HG02763 (cell line): Measurements from ENCODE around the gene SLC37A2.

Source experiments
- ATAC-seq: cut with Tn5 transposase; IDR thresholded peaks from one replicate; pipeline ENCODE4 v1.9.1; 2021; ENCODE audit warnings: mild to moderate bottlenecking, moderate library complexity; ENCODE audit not compliant: unreplicated experiment

The SLC37A2 gene

DNA sequence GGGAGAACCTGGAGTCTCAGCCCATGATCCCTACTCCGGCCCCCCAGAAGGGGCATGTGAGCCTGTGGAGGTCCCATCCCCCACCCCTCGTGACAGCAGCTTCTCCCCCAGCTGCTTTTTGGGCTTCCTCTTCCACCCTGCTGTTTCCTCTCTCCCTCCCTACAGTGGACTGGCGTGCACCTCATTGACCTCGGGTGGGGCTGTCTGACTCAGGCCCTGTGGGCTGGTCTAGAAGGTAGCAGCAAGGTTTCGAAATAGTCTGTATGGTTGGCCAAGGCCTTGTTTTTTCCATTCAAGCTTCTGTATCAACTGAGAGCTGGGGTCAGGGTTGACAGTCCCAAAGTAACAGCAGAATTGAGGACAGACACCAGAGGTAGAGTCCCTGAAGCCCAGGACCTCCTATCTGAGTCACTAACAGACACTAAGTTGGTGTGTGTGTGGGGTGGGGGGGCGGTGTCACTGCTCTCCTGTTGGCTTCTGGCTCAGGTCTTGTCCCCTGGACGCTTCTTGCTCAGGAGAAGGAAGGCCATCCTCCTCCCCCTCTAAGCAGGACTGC, 7.7 kb downstream of the SLC37A2 start:
- peak; percentile 61 for ATAC-seq

DNA sequence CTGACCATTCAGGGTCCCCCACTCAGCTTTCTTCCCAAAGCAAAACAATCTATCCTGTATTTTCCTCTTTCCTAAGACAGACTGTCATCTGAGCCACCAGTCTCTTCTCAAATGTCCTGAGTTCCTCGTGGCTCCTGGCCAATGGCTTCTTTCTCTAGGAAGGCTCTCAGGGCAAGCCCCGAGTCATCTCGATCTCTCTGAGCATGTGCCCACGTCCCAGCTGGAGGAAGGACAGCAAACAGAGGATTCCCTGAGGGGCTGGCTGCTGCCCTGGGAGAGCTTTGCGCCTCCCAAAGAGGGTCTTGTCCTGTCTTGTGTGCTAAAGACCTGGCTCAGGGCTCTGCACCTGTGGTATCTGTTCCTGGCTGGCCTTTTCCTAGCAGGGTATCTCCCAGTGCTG, 8.3 kb downstream of the SLC37A2 start:
- ATAC-seq = no peak

DNA sequence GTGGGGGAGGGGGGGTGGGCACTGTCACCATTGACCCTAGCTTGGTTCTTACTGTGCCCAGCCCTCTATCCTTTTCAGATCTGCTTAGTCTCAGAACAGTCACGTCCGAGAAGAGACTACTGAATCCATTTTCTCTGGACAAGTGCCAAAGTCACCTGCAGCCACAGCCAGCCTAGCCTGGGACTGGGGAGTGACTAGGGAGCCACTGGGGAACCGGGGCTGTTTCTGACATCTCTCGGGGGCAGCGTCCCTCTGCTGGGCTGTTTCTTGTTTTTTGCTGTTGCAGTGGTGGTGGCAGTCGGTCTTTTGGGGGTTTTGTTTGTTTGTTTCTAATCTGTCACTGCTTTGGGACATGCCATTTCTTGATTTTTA, 8.7 kb downstream of the SLC37A2 start:
- ATAC-seq = no peak

DNA sequence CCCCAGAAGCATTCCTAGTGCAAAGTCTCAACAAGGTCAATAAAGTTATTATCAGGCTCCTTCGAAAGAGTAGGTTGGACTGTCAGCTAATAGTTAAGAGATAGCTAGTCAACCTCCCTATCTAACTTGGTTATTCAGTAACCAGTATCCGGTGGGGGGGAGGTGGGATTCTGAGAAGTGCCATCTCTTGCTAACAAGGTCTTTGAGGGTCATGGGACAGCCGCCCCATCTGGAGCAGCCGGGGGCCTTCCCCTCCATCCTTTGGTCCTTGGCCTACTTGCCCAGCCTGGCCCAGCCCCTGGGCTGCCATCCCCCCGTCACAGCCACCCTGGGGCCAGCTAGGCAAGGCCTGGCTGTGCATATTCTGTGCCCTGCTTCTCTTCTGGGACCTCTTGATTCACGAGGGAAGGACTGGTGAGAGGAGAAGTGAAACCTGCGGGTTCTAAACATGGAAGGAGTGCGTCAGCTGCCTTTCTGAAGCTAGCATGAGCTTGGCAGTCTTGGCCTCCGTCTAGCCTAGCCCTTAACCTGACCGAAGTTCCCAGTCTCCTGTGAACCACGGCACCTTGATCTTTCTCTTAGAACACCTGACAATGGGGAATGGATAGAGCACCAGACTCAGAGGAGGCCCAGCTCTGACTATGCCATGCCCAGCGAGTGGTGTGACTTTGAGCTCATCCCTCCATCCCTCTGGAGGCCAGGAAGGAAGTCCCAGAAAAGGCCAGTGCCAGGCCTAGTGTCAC, 9.3 kb downstream of the SLC37A2 start:
- ATAC-seq = peak; percentile 77

DNA sequence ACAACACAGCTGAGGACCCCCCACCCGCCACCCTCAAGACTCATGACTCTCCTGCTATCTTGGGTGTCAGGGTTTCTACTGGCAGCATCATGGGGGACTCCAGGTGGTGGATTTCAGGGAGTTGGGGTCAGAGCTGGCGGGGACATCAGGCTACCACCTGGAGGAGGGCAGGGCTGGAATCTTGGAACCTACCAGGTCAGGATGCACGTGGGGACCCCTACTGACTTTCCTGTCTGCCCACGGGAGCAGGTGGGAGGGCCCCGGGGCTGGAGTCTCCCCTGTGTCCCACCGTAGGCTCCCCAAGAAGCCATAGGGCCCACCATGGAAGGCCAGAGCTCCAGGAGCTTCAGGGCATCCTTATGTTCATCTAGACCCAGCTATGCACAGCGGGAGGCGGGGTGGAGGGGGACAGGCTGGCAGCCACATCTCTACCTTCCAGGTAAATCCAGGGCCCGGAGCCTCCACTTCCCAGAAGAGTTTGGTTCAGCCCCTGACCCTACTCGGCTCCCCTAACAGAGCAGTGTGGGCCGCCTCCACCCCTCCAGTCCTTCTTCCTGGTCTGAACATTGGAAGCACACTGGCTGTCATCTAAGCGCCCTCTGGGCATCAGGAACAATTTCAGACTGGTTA, 10.0 kb downstream of the SLC37A2 start:
- ATAC-seq = no peak

DNA sequence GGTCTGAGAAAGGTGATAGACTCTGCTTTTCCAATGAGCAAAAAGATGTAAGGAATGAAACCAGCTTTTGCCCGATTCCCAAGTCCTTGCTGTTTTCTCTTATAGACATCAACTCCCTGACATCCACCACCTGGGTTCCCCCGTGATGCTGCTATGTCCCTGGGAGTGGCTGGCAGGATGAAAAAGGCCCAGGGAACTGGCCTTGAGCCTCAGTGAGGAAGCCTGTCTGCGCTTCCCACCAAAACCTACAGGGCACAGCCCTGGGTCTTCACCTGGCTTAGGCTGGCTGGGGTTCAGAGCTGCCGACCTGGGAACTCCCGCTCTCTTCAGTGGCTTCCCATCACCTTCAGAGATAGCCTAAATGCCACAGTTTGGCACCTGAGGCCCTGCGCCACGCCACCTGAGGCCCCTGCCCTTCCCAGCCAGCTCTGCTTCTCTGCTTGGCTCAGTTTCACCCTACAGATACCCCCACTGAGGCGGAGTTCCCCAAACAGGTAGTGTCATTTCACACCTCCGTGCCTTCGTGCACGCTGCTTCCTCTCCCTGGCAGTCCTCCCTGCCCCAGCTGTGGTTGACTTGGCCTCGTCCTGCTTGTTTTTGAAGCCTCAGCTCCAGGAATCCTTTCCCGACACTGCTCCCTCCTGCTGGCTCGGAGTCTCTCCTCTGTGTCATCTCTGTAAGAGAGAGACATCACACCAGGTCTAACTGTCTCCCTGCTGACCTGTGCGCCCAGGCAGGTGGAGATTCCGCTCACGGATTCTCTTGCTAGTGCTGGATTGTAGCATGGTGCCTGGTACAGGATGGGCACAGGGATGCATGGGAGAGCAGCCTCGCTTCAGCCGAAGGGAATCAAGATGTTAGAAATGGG, 10.7 kb downstream of the SLC37A2 start:
- no peak for ATAC-seq

DNA sequence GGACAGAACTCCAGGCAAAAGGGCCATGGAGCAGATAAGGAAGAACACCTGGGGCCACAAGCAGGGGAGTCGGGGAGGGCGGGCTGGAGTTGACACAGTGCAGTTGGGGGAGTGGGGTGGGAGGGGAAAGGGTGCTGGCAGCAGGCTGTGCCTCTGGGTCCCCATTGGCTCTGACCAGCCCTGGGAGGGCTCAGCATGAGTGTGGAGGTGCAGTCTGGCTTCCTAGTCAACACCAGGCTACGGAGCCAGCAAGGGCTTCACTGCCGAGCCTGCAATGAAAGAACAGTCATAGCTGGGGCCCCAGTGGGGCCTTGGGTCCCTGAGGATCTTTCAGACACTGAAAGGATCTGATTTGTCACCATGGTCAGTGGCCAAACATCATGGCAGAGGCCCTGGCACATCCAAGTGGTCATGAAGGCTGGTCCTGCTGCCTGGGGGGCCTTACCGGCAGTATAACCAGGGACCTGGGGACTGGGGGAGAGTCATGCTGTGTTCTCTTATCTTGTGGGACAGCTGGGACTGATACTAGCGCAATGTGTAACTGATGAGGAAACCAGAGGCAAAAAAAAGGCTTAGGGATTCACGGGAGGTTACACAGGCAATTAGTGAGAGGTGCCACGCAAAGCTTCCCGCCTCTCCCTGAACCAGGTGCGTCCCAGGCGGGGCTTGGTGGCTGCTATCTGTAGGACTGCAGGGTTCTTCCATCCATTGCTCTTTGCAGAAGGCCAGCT, 11.6 kb downstream of the SLC37A2 start:
- ATAC-seq = no peak

DNA sequence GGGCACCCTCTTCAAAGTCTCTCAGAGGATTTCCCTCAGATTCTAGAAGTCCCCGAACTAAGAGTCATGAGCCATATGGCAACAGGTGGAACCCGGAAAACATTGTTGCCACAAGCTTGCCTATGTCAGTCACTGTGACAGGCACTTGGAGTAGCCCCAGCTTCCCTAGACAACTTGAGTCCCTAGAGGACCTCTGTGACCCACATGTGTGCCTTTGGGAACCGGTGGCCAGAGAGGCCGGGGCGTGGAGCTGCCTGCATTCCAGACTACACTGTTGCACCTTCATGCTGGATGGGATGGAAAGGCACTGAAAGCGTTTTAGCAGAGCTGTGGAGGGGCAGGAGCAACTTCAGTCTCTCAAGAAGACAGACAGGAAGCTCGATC, 12.1 kb downstream of the SLC37A2 start:
- ATAC-seq = no peak

DNA sequence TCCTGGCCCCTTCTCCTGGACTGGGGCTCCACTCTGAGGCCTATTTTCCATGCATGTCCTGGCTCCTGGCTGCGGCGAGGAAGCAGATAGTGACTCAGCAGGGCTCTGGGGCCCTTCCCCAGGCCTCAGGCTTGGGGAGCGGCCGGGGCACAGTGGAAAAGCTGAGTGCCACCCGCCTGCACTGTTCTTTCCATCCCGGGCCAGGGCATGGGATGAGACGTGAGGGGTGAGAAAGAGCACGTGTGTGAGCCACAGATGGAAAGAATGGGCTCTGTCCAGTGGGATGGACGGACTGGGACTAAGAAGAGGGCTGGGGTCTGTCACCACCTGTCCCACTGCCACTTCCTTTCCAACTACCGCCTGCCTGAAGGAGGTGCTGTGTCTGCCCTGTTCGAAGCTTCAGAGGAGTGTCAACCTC, 12.8 kb downstream of the SLC37A2 start:
- no peak for ATAC-seq

DNA sequence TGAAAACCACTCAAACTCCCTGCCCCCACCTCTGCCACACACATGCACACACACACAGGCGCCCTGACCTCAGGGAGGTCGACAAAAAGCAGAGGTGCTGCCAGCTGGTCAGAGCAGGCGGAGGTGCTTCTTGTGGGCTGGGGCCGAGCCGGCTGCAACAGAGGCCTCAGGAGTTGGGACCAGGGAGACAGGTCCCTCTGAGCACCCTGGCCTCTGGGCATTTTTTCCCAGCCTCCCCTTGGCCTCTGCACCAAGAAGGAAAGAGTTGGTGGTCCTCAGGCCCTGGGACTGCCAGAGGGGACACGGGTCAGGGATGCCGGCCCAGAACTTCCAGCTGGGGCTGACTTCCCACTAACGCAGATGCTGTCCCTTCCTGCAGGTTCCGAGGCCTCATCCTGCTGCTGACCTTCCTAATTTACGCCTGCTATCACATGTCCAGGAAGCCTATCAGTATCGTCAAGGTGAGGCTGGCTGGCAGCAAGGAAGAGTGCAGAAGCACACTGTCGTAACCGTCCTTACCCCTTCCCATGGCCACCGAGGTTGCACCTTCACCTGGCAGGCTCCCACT, 13.4 kb downstream of the SLC37A2 start:
- no peak for ATAC-seq

DNA sequence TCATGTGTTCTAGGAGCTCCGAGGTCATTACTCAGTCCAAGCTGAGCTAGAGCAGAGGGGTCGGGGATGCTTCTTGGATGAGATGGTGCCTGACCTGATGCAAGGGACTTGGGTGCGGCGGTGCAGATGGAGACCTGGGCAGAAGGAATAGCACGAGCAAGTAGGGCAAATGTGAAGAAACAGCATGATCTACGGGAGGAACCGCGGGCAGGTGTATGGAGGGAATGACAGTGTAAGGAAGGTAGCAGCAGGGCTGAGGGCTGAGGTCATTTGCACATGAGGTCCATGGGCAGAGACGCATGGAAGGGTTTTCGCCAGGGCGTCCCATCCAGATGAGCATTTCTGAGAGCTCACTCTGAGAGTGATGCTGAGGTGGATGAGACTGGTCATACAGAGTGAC, 14.9 kb downstream of the SLC37A2 start:
- ATAC-seq = no peak

DNA sequence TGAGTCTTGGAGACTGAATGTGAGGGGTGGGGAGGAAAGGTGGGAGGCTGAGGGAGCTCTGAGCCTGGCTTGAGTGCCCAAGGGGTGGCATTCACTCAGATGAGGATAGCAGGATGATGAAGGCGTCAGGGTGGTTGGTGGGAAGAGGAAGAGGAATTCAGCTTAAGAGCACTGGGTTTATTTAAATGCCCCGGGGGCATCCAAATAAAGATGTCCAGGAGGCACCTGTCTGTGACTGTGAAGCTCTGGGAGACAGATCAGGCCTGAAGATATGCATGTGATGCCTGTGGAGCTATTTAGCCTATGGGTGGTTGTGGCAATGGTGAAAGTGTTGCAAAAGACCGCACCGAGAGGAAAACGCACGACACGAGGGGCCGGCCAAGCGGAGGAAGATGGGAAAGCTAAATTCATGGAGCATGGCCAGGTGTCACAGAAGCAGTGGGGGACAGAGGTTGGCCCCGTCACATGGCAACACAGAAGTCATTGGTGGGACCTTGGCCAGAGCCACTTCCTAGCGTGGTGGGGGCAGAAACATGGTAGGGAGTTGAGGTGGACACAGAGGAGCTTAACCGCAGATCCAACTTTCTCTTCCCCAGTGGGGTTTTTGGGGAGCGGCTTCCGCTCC, 15.5 kb downstream of the SLC37A2 start:
- ATAC-seq = no peak

DNA sequence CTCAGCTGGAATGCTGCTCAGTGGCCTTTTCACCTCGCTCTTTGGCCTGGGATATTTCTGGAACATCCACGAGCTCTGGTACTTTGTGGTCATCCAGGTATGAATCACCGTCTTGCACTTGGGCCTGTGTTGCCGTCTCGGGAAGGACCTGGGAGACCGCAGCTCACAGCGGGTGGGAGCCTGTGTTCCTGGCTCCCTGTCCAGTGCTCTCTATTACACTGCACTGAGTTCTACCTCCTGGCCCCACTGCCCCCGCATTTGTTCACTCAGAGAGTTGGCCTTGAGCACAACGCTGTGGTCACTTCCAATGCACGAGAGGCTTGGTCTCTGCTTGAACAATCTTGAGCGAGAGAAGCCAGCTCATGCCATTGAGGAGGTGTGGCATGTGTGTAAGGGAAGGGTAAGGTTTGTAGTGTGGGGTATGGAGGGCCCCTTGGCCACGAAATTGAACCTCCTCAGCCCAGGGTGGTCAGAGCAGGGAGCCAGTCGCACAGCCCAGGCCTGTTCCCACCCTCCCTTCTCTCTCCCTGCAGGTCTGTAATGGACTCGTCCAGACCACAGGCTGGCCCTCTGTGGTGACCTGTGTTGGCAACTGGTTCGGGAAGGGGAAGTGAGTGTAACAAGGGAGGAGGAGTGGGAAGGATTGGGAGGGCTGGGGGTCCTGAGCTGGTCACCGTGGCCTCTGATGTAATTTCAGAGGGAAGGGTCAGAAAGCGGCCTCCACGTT, 16.2 kb downstream of the SLC37A2 start:
- ATAC-seq = no peak

DNA sequence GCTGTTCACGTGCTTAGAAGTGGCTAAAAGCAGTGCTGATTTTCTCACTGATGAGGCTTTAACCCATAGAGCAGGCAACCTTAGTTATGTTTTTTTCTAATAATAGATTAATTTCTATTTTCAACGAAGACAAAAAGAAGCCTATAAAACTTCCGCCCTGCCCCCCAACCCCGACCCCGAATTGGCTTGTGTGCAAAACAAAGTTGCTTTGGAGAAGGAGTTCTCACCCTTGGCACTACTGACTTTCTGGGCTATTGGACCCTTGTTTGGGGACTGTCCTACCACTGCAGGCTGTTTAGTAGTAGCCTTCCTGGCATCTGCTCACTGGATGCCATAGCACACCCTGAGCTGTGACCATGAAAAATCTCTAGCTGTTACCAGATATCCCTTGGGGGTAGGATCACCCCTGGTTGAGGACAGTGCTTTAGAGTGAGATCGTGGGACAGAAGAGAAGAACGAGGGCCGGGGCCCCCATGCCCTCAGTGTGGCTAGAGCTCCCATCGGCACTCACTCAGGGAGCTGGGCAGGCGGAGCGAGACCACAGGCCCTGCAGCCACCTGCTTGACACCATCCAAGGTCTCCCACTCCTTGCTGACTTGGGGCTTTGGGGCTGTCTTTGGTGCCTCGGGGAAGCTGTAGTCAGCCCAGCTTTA, 16.9 kb downstream of the SLC37A2 start:
- ATAC-seq = no peak

DNA sequence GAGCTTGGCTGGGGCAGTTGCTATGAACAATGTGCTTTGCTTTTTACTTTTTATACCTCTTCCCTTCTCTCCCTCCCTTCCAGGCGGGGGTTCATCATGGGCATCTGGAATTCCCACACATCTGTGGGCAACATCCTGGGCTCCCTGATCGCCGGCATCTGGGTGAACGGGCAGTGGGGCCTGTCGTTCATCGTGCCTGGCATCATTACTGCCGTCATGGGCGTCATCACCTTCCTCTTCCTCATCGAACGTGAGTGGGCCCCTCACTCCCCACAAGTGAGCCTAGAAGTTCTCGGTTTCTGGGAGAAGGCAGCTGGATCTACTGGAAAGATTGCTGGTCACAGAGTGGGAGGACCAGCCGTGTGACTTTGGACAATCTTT, 17.4 kb downstream of the SLC37A2 start:
- ATAC-seq = no peak

DNA sequence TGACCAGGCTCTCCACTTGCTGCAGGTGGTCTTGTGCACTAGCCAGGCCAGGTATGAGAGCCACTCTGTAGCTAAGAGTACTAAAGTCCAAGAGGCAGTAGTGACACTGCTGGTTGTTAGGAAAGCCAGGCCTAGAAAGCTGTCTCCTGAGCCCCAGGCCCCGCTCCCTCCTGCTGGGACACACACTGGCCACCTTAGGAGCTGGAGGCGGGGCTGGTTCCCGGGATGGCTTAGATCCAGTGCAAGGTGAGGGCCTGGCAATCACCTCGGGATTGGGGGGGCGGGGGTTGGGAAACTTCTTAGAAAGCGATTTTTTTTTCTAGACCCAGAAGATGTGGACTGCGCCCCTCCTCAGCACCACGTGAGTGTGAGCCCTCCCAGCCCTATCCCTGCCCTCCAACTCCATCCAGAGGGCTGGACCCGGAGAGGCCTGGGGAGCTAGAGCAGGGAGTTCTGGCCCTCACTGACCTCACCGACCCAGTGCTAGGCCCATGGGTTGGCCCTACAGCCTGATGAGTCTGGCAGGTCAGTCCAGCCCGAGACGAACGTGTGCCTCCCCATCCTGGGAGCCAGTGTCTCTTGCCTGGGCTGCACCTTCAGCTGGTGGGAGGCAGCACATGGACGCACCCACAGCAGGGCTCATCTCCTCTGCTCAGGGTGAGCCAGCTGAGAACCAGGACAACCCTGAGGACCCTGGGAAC, 18.1 kb downstream of the SLC37A2 start:
- ATAC-seq = no peak

DNA sequence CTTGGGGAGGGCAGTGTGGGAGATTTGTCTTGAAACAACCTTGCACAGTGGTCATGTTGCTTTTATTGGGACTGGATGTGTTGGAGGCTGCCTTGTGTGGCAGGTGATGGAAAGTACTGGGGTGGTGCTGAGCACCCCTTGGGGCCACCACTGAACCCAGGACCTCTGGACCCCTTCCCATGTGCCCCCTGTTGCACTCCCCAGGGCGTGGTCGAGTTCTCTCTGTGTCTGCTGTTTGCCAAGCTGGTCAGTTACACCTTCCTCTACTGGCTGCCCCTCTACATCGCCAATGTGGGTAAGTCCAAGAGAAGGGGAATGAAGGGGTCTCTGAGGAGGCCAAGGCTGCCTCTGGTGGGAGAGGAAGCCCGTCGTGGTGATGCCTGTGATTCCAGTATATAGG, 18.9 kb downstream of the SLC37A2 start:
- ATAC-seq = no peak

DNA sequence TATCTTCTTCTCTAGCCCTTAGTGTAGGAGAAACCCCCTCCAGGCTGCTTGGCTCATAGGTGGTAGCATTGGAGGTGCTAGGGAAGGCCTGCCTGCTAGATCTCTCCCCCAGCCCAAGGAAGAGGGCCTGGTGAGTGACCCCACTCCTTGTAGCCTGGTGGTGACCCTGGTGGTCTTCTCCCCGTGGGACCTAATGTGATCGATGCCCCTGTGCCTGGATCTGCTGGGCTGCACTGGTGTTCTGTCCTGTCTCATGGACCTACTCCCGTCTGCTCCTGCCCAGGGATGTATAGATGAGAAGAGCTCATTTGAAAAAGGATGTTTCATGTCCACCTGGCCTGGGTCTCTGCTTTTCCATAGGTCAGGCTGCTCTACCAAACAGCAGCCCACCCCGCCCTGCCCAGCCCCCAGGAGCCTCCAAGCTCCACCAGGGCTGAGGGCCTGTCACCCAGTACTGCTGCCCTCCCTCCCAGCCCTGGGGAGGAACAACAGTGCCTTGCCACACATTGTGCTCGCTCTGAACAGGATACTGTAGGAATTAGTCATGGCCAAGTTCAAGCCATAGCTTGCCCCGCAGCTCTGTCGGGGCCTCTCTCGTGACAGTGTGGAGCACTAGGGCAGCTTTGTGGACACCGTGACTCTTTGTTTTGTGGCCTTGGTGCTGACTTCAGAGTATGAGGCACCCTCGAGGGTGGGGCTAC, 19.7 kb downstream of the SLC37A2 start:
- ATAC-seq = no peak
